Ecto neural progenitor cell (in vitro differentiated cells): ENCODE measurements around the gene GRID1.

Experiments used
- DNase-seq: peaks from one replicate; pipeline ENCODE4 v3.0.0-alpha.2; 2018; ENCODE audit warnings: low spot score

The GRID1 gene

GRCh38 chr10:86168256-86168655 lies 198.3 kb downstream of the GRID1 start:
- DNase-seq: no peak

- DNase-seq: no peak
Observed at GRCh38 chr10:86167762-86168128, 198.8 kb downstream of the GRID1 start.

- no peak for DNase-seq
Observed at GRCh38 chr10:86167121-86167761, 199.4 kb downstream of the GRID1 start.

DNA sequence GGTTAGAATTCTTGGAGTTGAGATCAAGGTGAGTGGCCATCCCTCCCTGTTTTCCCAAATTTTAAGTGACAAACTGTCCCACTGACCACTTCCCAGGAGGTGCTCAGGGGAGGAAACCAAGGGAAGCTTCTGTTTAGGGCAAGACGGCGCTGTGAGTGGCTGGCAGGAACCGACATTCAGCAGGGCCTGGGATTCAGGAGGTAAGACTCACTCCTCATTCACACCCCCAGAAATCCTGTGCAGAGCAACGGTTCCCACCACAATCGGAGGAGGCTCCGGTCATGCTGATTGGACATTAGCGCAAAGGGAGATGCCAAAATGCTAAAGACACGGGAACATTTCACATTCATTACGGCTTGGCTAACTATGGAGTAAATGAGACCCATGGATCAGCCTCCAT lies 200.9 kb downstream of the GRID1 start:
- no peak for DNase-seq

- no peak for DNase-seq
Observed at GRCh38 chr10:86164960-86165630, 201.5 kb downstream of the GRID1 start.

GRCh38 chr10:86164174-86164774 lies 202.3 kb downstream of the GRID1 start:
- no peak for DNase-seq

- no peak for DNase-seq
Observed at GRCh38 chr10:86163522-86164173, 202.9 kb downstream of the GRID1 start.

DNA sequence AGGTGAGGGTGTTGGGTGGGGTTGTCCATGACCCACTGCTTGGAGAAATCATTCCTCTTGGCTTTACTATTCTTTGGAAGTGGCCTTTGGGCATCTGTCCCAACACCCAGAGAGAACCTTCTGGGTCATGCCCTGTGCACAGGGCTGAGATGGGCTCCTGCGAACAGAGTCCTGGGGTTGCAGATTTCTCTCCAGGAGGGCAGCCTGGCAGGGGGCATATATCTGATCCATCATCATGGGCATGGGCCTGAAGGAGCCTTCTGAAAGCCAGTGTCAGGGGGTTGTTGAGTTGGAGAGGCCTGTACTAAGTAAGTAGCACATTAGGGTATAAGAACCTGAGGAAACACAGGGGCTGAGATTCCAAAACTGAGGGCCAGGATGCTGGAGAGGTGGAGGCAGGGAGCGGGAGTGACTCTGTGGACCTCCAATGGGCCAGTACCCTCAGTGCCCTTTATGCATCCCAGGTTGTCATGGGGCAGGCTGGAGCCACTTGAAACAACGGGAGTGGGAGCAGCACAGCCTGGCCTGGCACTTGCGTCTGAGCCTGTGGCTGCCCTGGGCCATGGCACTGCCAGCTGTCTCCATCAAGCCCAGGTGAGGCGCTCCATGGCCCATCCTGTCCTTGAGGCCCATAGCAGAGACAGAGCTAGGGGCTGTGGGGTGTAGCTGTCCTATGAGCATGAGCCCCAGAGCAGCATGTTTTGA lies 203.7 kb downstream of the GRID1 start:
- no peak for DNase-seq

DNA sequence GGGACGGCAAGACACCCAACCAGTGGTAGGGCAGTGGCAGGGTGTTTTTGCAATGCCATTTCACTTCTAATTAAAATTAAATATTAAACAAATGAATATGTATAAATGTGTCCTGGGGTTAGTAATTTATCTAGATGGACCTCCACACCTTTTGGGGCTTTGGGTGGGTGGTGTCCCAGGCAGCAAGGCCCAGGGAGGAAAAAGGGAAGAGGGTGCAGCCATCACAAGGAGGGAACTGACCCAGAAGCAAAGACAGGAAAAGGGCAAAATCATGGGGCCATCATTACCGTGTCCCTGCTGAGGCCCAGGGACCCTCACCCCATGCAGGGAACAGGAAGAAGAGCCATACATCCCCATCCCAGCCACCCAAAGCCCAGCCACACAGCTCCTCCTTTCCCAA lies 204.6 kb downstream of the GRID1 start:
- DNase-seq: no peak

DNA sequence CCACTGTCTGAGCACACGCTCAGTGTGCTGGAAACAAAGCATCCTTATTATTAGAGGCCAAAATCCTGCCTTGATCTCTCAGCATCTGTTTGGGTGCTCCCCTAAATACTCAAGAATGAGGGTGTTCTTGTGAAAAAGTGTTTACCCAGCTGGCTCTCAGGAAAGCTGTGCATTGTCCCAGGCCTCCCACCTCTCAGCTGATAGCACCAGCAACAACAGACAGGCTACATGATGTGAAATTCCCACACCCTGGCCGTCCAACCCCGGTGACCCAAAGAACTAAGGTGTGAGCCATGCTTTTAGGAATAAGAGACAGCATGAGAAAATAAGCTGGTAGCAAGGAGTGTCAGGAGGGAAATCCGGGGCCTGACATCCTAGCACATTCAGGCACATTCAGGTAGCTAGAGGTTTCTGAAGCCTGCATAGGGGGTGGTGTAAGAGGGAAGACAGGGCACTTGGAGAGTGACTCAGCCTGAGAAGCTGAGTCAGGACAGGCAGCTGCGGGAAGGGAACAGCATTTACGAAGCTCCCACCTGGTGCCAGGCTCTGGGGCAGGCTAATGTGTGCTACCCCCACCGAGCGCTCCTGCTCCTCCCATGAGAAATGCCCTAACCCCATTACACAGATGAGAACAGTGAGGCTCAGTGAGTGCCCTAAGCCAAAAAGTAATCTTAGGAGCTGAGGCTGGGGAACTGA lies 205.6 kb downstream of the GRID1 start:
- no peak for DNase-seq

- DNase-seq: no peak
Observed at GRCh38 chr10:86159797-86160196, 206.8 kb downstream of the GRID1 start.

- no peak for DNase-seq
Observed at GRCh38 chr10:86155054-86155921, 211.3 kb downstream of the GRID1 start.

DNA sequence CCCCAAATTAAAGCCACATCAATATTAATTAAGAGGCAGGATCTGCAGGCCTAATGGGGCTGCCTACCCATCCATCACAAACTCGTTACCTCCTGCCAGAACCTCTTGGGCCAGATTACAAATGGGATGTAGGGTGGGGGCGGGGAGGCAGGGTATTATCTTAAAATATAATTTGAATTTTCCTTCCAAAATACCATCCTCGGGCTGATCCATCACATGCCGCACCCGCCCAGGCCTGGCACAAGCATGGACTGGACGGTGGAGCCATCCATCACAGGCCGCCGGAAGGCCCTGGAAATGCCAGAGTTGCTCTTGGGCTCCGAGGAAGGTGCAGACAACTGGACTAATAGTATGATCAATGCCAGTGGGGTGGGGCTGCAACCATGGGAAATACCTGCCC lies 212.8 kb downstream of the GRID1 start:
- DNase-seq: no peak

- DNase-seq: no peak
Observed at GRCh38 chr10:86152911-86153310, 213.7 kb downstream of the GRID1 start.

- no peak for DNase-seq
Observed at GRCh38 chr10:86152354-86152753, 214.2 kb downstream of the GRID1 start.

DNA sequence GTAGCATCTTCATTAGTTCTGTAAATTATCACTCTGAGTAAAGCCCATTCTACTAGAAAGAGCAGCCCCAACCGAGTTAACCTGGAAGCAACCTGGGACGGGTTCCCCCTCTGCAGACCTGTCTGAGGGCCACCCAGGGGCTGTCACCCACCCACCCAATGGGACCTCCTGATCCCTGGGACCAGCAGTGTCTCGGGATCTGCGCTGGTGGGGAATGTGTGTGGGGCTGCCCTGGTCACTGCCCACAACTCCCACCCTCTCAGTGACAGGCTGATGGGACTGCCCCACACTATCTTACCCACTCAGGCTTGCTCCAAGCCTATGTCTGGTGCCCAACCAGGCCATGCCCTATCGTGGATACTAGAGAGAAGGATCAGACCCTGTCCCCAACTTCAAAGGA lies 215.0 kb downstream of the GRID1 start:
- no peak for DNase-seq

DNA sequence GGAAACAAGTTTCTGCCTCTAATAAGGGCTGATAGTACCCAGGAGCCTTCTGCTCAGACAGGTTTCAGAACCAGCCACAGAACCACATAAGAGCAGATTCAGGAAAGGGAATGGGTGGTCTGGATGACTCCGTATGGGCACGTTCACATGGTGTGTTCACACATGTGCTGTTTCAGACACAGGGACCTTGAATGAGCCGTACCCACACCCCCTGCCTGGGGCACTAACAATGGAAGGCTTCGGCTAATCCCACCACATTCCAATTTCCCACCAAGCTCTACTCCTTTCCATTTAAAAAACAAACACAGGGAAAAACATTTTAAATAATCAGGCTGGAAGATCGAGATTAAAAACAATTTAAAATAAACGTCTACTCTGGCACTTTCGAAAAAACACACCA lies 217.3 kb downstream of the GRID1 start:
- DNase-seq: peak; percentile 56

DNA sequence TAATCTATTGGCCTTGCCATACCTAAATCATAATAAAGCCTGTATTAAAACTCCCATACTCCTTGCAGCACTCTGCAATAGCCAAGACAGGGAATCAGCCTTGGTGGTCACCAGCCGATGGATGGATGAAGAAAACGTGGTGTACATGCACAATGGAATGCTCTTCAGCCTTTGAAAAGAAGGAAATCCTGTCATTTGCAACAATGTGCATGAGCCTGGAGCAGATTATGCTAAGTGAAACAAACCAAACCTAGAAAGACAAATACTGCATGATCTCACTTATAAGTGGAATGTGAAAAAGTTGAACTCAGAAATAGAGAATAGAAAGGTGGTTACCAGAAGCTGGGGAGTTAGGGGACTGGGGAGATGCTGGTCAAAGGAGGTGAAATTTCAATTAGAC lies 218.5 kb downstream of the GRID1 start:
- no peak for DNase-seq

- no peak for DNase-seq
Observed at GRCh38 chr10:86144301-86144700, 222.3 kb downstream of the GRID1 start.

- no peak for DNase-seq
Observed at GRCh38 chr10:86141896-86142295, 224.7 kb downstream of the GRID1 start.

GRCh38 chr10:86139066-86139657 lies 227.4 kb downstream of the GRID1 start:
- no peak for DNase-seq
